ENCODE data around the gene DRAP1. TPM values are rescaled to one million over a fixed set of nuclear protein-coding genes. Genes with fewer than 3 reads are reported as not detected.

Gene DRAP1
- total RNA-seq, 1 experiment from 2014 or later = 105 TPM

DNA sequence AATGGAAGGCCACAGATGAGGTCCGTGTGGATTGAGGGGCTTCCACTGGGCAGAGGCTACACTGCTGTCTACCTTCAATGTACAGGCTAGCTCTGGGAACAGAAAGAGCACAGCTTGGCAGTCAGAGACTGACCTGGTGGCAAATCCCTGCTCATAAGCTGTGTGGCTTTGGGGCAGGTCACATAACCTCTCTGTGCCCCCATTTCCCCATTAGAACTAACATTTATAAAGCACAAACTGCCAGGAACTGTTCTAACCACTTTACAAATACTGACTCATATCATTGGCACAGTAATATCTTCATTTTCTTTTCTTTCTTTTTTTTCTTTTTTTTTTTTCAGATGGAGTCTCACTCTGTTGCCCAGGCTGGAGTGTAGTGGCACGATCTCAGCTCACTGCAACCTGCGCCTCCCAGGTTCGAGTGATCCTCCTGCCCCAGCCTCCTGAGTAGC lies 22.2 kb upstream of the DRAP1 start:
- no peaks in the 10 kb centered on the region for H3K4me1 ChIP-seq (ENCODE audit: insufficient read depth, low read length)
- H3K9ac ChIP-seq (ENCODE audit: extremely low read depth, insufficient read length, low read length) = no peak overlapping the region

More for the DNA sequence above, 22.2 kb upstream of the DRAP1 start:
- no peak overlapping the region for H2BK5ac ChIP-seq (ENCODE audit: insufficient read length, low read length)
- no peak overlapping the region for H2AK5ac ChIP-seq (ENCODE audit: insufficient read length, low read length)
- peaks cover 20 to 26% of the 10 kb centered on the region in 2 experiments for H3K4me1 Mint-ChIP-seq
- peaks cover 9% of the 10 kb centered on the region for H3K23me2 ChIP-seq (ENCODE audit: insufficient read length, low read depth, low read length, poor library complexity, severe bottlenecking)
- peaks cover 14% of the 10 kb centered on the region; the same call in 1 of the 2 replicates for H3K27me3 ChIP-seq (ENCODE audit: insufficient read depth, low read length)
- H3T11ph ChIP-seq (ENCODE audit: low read length) = no peak overlapping the region
- no peak overlapping the region for H4K91ac ChIP-seq (ENCODE audit: insufficient read length, low read depth, low read length)
- H2BK12ac ChIP-seq (ENCODE audit: insufficient read length, low read depth, low read length) = no peak overlapping the region
- H2BK120ac ChIP-seq (ENCODE audit: low read depth, low read length, poor library complexity, severe bottlenecking) = no peak overlapping the region
- no peak overlapping the region for H2AFZ ChIP-seq (ENCODE audit: low read length)
- H3K27me3 Mint-ChIP-seq (ENCODE audit: low read depth) = peaks cover 45% of the 10 kb centered on the region
- TF ChIP-seq, protein P1, sequence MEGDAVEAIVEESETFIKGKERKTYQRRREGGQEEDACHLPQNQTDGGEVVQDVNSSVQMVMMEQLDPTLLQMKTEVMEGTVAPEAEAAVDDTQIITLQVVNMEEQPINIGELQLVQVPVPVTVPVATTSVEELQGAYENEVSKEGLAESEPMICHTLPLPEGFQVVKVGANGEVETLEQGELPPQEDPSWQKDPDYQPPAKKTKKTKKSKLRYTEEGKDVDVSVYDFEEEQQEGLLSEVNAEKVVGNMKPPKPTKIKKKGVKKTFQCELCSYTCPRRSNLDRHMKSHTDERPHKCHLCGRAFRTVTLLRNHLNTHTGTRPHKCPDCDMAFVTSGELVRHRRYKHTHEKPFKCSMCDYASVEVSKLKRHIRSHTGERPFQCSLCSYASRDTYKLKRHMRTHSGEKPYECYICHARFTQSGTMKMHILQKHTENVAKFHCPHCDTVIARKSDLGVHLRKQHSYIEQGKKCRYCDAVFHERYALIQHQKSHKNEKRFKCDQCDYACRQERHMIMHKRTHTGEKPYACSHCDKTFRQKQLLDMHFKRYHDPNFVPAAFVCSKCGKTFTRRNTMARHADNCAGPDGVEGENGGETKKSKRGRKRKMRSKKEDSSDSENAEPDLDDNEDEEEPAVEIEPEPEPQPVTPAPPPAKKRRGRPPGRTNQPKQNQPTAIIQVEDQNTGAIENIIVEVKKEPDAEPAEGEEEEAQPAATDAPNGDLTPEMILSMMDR (conservative IDR thresholded peaks at IDR 0.05) = no peak
- H3K56ac ChIP-seq (ENCODE audit: insufficient read length, low read depth, low read length) = no peak overlapping the region
- no peak overlapping the region for H3K27ac ChIP-seq (ENCODE audit: insufficient read length, low read depth, low read length)
- no peak overlapping the region for H3K23ac ChIP-seq (ENCODE audit: insufficient read length, low read depth, low read length)
- no peak overlapping the region for H3K27ac Mint-ChIP-seq
- no peak overlapping the region for H4K5ac ChIP-seq (ENCODE audit: insufficient read length, low read depth, low read length)
- no CpG with 5 or more reads among the region's 4 CpGs for WGBS (ENCODE audit: extremely low coverage, insufficient read length, low lambda C conversion rate)
- no peak overlapping the region for H3K4me2 ChIP-seq (ENCODE audit: insufficient read depth, insufficient read length, low read length)
- H3K9me3 ChIP-seq (ENCODE audit: control insufficient read depth, low read depth, low read length) = no peaks in the 10 kb centered on the region
- H3K79me2 ChIP-seq (ENCODE audit: insufficient read depth, low read length) = no peaks in the 10 kb centered on the region
- DNase-seq = no peak
- H3K4me3 Mint-ChIP-seq = no peak overlapping the region
- H3K79me1 ChIP-seq (ENCODE audit: insufficient read depth, low read depth, low read length, poor library complexity, severe bottlenecking) = no peaks in the 10 kb centered on the region
- no peaks in the 10 kb centered on the region for H4K20me1 ChIP-seq (ENCODE audit: control insufficient read depth, insufficient read depth, insufficient read length)
- no peak overlapping the region for H2BK20ac ChIP-seq (ENCODE audit: low read depth, low read length, poor library complexity, severe bottlenecking)
- no peak overlapping the region for H2BK15ac ChIP-seq (ENCODE audit: low read depth, low read length)
- H3K4ac ChIP-seq (ENCODE audit: low read depth, low read length) = no peak overlapping the region
- H3K36me3 Mint-ChIP-seq (ENCODE audit: insufficient read depth in 1 of 3, low read depth in 3 of 3) = peaks cover 0 to 36% (median 0%) of the 10 kb centered on the region in 3 experiments; a peak in 2 of 7 replicates
- H4K8ac ChIP-seq (replicated peaks; ENCODE audit: insufficient read length, low read depth, low read length) = no peak overlapping the region
- no peak overlapping the region for H3K14ac ChIP-seq (ENCODE audit: insufficient read depth, low read length)
- no peaks in the 10 kb centered on the region for H3K9me3 Mint-ChIP-seq
- no peak overlapping the region for H3K18ac ChIP-seq (ENCODE audit: insufficient read length, low read depth, low read length)

All from H9 (cell line).